ENCODE results near the gene EEF2. TPM values are rescaled to one million over a fixed set of nuclear protein-coding genes. Genes with fewer than 3 reads are reported as not detected.

The EEF2 gene
- total RNA-seq = 1,000 to 10,000 TPM; 1,815 to 2,062 TPM
- long read RNA-seq, transcript EEF2-201 (15 exons, 3,164 nt) = major isoform, 2,852 of 3,061 reads
- long read RNA-seq, partial matches to known transcripts = 182 of 3,061 reads
- long read RNA-seq, other reads (novel, unspliced or antisense) = 27 of 3,061 reads

GRCh38 chr19:3984908-3985642, at the start of gene EEF2:
Gene EEF2, minus strand, starts transcription at chr19:3985463. Its CDS starts 83 bp downstream, at chr19:3985380.
- intact Hi-C loops (cut with DNase I) = loop anchor here (2.0 to 10.0 kb wide), 3 partner anchors 14 to 217 kb away; partner anchors contain the start of genes ANKRD24 (in 1 of the 2), DAPK3 (in 1 of the 2) and SIRT6 (in 1 of the 2)
- DNase-seq = peak; percentile 91

GRCh38 chr19:4034048-4035017, 49.1 kb upstream of the EEF2 start:
- intact Hi-C loops (cut with DNase I) = no loop called here
- no peak for DNase-seq
- no peak for ATAC-seq

More at GRCh38 chr19:3984908-3985642, at the start of gene EEF2:
- peak; percentile 62 to 80 for ATAC-seq

- DNase-seq (no peak), ATAC-seq (no peak)
- intact Hi-C loops (cut with DNase I) = no loop called here
Measured at GRCh38 chr19:4033028-4033956, 48.0 kb upstream of the EEF2 start.

GRCh38 chr19:4032436-4032835, 47.2 kb upstream of the EEF2 start:
- intact Hi-C loops (cut with DNase I) = no loop called here
- ATAC-seq (no peak), DNase-seq (no peak)

- intact Hi-C loops (cut with DNase I) = no loop called here
- DNase-seq (no peak), ATAC-seq (no peak)
Measured at GRCh38 chr19:4031420-4031819, 46.2 kb upstream of the EEF2 start.

- DNase-seq (no peak), ATAC-seq (no peak)
- intact Hi-C loops (cut with DNase I) = no loop called here
Measured at GRCh38 chr19:4030981-4031380, 45.7 kb upstream of the EEF2 start.

GRCh38 chr19:4030552-4030951, 45.3 kb upstream of the EEF2 start:
- DNase-seq (no peak), ATAC-seq (no peak)
- intact Hi-C loops (cut with DNase I) = no loop called here

GRCh38 chr19:4029247-4029614, 44.0 kb upstream of the EEF2 start:
- intact Hi-C loops (cut with DNase I) = no loop called here
- ATAC-seq = no peak
- DNase-seq = no peak

GRCh38 chr19:4028334-4029246, 43.3 kb upstream of the EEF2 start:
- intact Hi-C loops (cut with DNase I) = no loop called here
- DNase-seq = no peak
- no peak for ATAC-seq

- intact Hi-C loops (cut with DNase I) = no loop called here
- DNase-seq (no peak), ATAC-seq (no peak)
Measured at GRCh38 chr19:4027146-4027545, 41.9 kb upstream of the EEF2 start.

GRCh38 chr19:4025317-4025716, 40.1 kb upstream of the EEF2 start:
- no peak for DNase-seq
- ATAC-seq = no peak
- intact Hi-C loops (cut with DNase I) = no loop called here

GRCh38 chr19:4023600-4024398, 38.5 kb upstream of the EEF2 start:
- intact Hi-C loops (cut with DNase I) = no loop called here
- ATAC-seq (peak; percentile 41 to 46), DNase-seq (no peak)

- DNase-seq = no peak
- intact Hi-C loops (cut with DNase I) = loop anchor here in 1 of 2 donors (5.0 kb wide), 1 partner anchor 33 kb away; no protein-coding TSS in a partner anchor
- no peak for ATAC-seq
Measured at GRCh38 chr19:4019578-4019977, 34.3 kb upstream of the EEF2 start.

GRCh38 chr19:4018775-4019504, 33.7 kb upstream of the EEF2 start:
- DNase-seq = peak; percentile 9
- ATAC-seq = no peak
- intact Hi-C loops (cut with DNase I) = loop anchor here in 1 of 2 donors (5.0 kb wide), 1 partner anchor 33 kb away; no protein-coding TSS in a partner anchor

- ATAC-seq = no peak
- intact Hi-C loops (cut with DNase I) = loop anchor here in 1 of 2 donors (5.0 kb wide), 1 partner anchor 34 kb away; no protein-coding TSS in a partner anchor
- no peak for DNase-seq
Measured at GRCh38 chr19:4018140-4018613, 32.9 kb upstream of the EEF2 start.

Data from left cardiac atrium (tissue), 4 donors.